HG02623 (cell line): ENCODE results near the gene FSTL4.

ENCODE experiments used
- ATAC-seq: cut with Tn5 transposase; IDR thresholded peaks from one replicate; pipeline ENCODE4 v1.9.1; 2021; ENCODE audit warnings: moderate library complexity; ENCODE audit not compliant: unreplicated experiment

The FSTL4 gene

GRCh38 chr5:133331941-133332340, 280.4 kb downstream of the FSTL4 start:
- no peak for ATAC-seq

- no peak for ATAC-seq
Observed at GRCh38 chr5:133330956-133331355, 281.4 kb downstream of the FSTL4 start.

GRCh38 chr5:133328800-133329199, 283.5 kb downstream of the FSTL4 start:
- ATAC-seq, result no peak

GRCh38 chr5:133327946-133328401, 284.4 kb downstream of the FSTL4 start:
- no peak for ATAC-seq

- no peak for ATAC-seq
Observed at GRCh38 chr5:133326361-133326760, 286.0 kb downstream of the FSTL4 start.

GRCh38 chr5:133325864-133326263, 286.5 kb downstream of the FSTL4 start:
- no peak for ATAC-seq

- ATAC-seq, result no peak
Observed at GRCh38 chr5:133324926-133325325, 287.4 kb downstream of the FSTL4 start.

GRCh38 chr5:133323494-133324457, 288.6 kb downstream of the FSTL4 start:
- ATAC-seq, result no peak

GRCh38 chr5:133322743-133323142, 289.6 kb downstream of the FSTL4 start:
- no peak for ATAC-seq

- ATAC-seq, result peak; percentile 55
Observed at GRCh38 chr5:133321833-133322420, 290.4 kb downstream of the FSTL4 start.

GRCh38 chr5:133321286-133321832, 291.0 kb downstream of the FSTL4 start:
- no peak for ATAC-seq

GRCh38 chr5:133319905-133320520, 292.3 kb downstream of the FSTL4 start:
- no peak for ATAC-seq

GRCh38 chr5:133319244-133319643, 293.1 kb downstream of the FSTL4 start:
- no peak for ATAC-seq

GRCh38 chr5:133317558-133317957, 294.8 kb downstream of the FSTL4 start:
- ATAC-seq, result no peak

GRCh38 chr5:133316346-133317343, 295.7 kb downstream of the FSTL4 start:
- ATAC-seq, result no peak

GRCh38 chr5:133314086-133314485, 298.3 kb downstream of the FSTL4 start:
- no peak for ATAC-seq

- no peak for ATAC-seq
Observed at GRCh38 chr5:133311176-133311575, 301.2 kb downstream of the FSTL4 start.

GRCh38 chr5:133309984-133310621, 302.2 kb downstream of the FSTL4 start:
- ATAC-seq, result no peak

- no peak for ATAC-seq
Observed at GRCh38 chr5:133309166-133309795, 303.1 kb downstream of the FSTL4 start.
